HEK293 (cell line): ENCODE data around the gene ABHD3.

Experiments
- CTCF ChIP-seq: fragments of 450-650 bp; formaldehyde crosslinking; IDR thresholded peaks from 2 replicates; pipeline ENCODE4 v1.5.1; 2016; ENCODE audit warnings: missing biosample characterization, missing genetic modification characterization
- GLI2 ChIP-seq: fragments of 450-650 bp; formaldehyde crosslinking; IDR thresholded peaks from 2 replicates; pipeline ENCODE4; 2017; ENCODE audit warnings: missing biosample characterization, missing genetic modification characterization, low read depth, borderline replicate concordance
- KLF16 ChIP-seq: fragments of 450-650 bp; formaldehyde crosslinking; IDR thresholded peaks from 2 replicates; pipeline ENCODE4 v1.5.1; 2017; ENCODE audit warnings: missing biosample characterization, missing genetic modification characterization
- MZF1 ChIP-seq: fragments of 450-650 bp; formaldehyde crosslinking; IDR thresholded peaks from 2 replicates; pipeline ENCODE4 v1.5.1; 2017; ENCODE audit warnings: missing biosample characterization, missing genetic modification characterization, borderline replicate concordance
- PRDM1 ChIP-seq: fragments of 450-650 bp; formaldehyde crosslinking; IDR thresholded peaks from 2 replicates; pipeline ENCODE4; 2016; ENCODE audit warnings: missing biosample characterization, missing genetic modification characterization
- SALL2 ChIP-seq: fragments of 450-650 bp; formaldehyde crosslinking; IDR thresholded peaks from 2 replicates; pipeline ENCODE4 v1.5.0; 2017; ENCODE audit warnings: missing biosample characterization, mild to moderate bottlenecking, missing genetic modification characterization, borderline replicate concordance
- TRIM28 ChIP-seq: IDR thresholded peaks from 2 replicates; pipeline ENCODE4 v1.6.1; 2011; ENCODE audit warnings: low read length, control low read depth, borderline replicate concordance
- ZBTB20 ChIP-seq: fragments of 450-650 bp; formaldehyde crosslinking; IDR thresholded peaks from 2 replicates; pipeline ENCODE4 v1.5.1; 2016; ENCODE audit warnings: missing biosample characterization, missing genetic modification characterization
- ZBTB26 ChIP-seq: fragments of 450-650 bp; formaldehyde crosslinking; optimal IDR thresholded peaks from 2 replicates; pipeline ENCODE3; 2016; ENCODE audit warnings: missing biosample characterization, mild to moderate bottlenecking, missing genetic modification characterization
- ZBTB48 ChIP-seq: fragments of 450-650 bp; formaldehyde crosslinking; IDR thresholded peaks from 2 replicates; pipeline ENCODE4 v1.5.1; 2016; ENCODE audit warnings: missing biosample characterization, missing genetic modification characterization
- ZBTB7A ChIP-seq: fragments of 450-650 bp; formaldehyde crosslinking; IDR thresholded peaks from 2 replicates; pipeline ENCODE4 v1.5.1; 2016; ENCODE audit warnings: low read depth, missing biosample characterization, missing genetic modification characterization
- ZNF133 ChIP-seq: fragments of 450-650 bp; formaldehyde crosslinking; IDR thresholded peaks from 2 replicates; pipeline ENCODE4 v1.5.1; 2016; ENCODE audit warnings: missing biosample characterization, missing genetic modification characterization
- ZNF155 ChIP-seq: fragments of 450-650 bp; formaldehyde crosslinking; IDR thresholded peaks from 2 replicates; pipeline ENCODE4 v1.5.1; 2016; ENCODE audit warnings: missing biosample characterization, missing genetic modification characterization
- ZNF175 ChIP-seq: fragments of 450-650 bp; formaldehyde crosslinking; IDR thresholded peaks from 2 replicates; pipeline ENCODE4 v1.5.1; 2016; ENCODE audit warnings: missing biosample characterization, missing genetic modification characterization
- ZNF18 ChIP-seq: fragments of 450-650 bp; formaldehyde crosslinking; IDR thresholded peaks from 2 replicates; pipeline ENCODE4 v1.5.1; 2016; ENCODE audit warnings: missing biosample characterization, missing genetic modification characterization
- ZNF184 ChIP-seq: fragments of 450-650 bp; IDR thresholded peaks from 2 replicates; pipeline ENCODE4 v1.5.1; 2018; ENCODE audit warnings: missing biosample characterization, mild to moderate bottlenecking, missing genetic modification characterization
- ZNF24 ChIP-seq: fragments of 450-650 bp; formaldehyde crosslinking; IDR thresholded peaks from 2 replicates; pipeline ENCODE4 v1.5.1; 2016; ENCODE audit warnings: missing biosample characterization, missing genetic modification characterization
- ZNF416 ChIP-seq: fragments of 450-650 bp; formaldehyde crosslinking; IDR thresholded peaks from 2 replicates; pipeline ENCODE4 v1.5.1; 2016; ENCODE audit warnings: missing biosample characterization, missing genetic modification characterization
- ZNF521 ChIP-seq: fragments of 450-650 bp; formaldehyde crosslinking; IDR thresholded peaks from 2 replicates; pipeline ENCODE4 v1.5.1; 2017; ENCODE audit warnings: missing biosample characterization, mild to moderate bottlenecking, missing genetic modification characterization
- ZNF580 ChIP-seq: fragments of 450-650 bp; formaldehyde crosslinking; IDR thresholded peaks from 2 replicates; pipeline ENCODE4 v1.5.1; 2016; ENCODE audit warnings: missing biosample characterization, missing genetic modification characterization
- ZNF624 ChIP-seq: fragments of 450-650 bp; formaldehyde crosslinking; IDR thresholded peaks from 2 replicates; pipeline ENCODE4 v1.5.1; 2017; ENCODE audit warnings: missing biosample characterization, missing genetic modification characterization
- ZNF701 ChIP-seq: fragments of 450-650 bp; formaldehyde crosslinking; IDR thresholded peaks from 2 replicates; pipeline ENCODE4 v1.5.1; 2016; ENCODE audit warnings: missing biosample characterization, missing genetic modification characterization
- ZNF791 ChIP-seq: fragments of 450-650 bp; formaldehyde crosslinking; IDR thresholded peaks from 2 replicates; pipeline ENCODE4 v1.5.1; 2016; ENCODE audit warnings: missing biosample characterization, missing genetic modification characterization
- TF ChIP-seq, protein P1 (sequence below): fragments of 450-650 bp; formaldehyde crosslinking; IDR thresholded peaks from 2 replicates; pipeline ENCODE4 v1.5.1; 2016; ENCODE audit warnings: missing biosample characterization, missing genetic modification characterization, low read depth
- TF ChIP-seq, protein P2 (sequence below): fragments of 450-650 bp; formaldehyde crosslinking; IDR thresholded peaks from 2 replicates; pipeline ENCODE4 v1.5.1; 2016; ENCODE audit warnings: missing biosample characterization, missing genetic modification characterization
- TF ChIP-seq, protein P3 (sequence below): fragments of 450-650 bp; formaldehyde crosslinking; IDR thresholded peaks from 2 replicates; pipeline ENCODE4 v1.5.1; 2017; ENCODE audit warnings: missing biosample characterization, missing genetic modification characterization
- TF ChIP-seq, protein P4 (sequence below): fragments of 450-650 bp; formaldehyde crosslinking; IDR thresholded peaks from 2 replicates; pipeline ENCODE4 v1.5.1; 2016; ENCODE audit warnings: missing biosample characterization, missing genetic modification characterization

The ABHD3 gene

GRCh38 chr18:21740538-21741311, 36.2 kb upstream of the ABHD3 start, which contains the start of gene MIB1 (continued):
- TF ChIP-seq, protein P1, sequence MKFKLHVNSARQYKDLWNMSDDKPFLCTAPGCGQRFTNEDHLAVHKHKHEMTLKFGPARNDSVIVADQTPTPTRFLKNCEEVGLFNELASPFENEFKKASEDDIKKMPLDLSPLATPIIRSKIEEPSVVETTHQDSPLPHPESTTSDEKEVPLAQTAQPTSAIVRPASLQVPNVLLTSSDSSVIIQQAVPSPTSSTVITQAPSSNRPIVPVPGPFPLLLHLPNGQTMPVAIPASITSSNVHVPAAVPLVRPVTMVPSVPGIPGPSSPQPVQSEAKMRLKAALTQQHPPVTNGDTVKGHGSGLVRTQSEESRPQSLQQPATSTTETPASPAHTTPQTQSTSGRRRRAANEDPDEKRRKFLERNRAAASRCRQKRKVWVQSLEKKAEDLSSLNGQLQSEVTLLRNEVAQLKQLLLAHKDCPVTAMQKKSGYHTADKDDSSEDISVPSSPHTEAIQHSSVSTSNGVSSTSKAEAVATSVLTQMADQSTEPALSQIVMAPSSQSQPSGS (tag by site-specific recombination), result no peak
- TF ChIP-seq, protein P2, sequence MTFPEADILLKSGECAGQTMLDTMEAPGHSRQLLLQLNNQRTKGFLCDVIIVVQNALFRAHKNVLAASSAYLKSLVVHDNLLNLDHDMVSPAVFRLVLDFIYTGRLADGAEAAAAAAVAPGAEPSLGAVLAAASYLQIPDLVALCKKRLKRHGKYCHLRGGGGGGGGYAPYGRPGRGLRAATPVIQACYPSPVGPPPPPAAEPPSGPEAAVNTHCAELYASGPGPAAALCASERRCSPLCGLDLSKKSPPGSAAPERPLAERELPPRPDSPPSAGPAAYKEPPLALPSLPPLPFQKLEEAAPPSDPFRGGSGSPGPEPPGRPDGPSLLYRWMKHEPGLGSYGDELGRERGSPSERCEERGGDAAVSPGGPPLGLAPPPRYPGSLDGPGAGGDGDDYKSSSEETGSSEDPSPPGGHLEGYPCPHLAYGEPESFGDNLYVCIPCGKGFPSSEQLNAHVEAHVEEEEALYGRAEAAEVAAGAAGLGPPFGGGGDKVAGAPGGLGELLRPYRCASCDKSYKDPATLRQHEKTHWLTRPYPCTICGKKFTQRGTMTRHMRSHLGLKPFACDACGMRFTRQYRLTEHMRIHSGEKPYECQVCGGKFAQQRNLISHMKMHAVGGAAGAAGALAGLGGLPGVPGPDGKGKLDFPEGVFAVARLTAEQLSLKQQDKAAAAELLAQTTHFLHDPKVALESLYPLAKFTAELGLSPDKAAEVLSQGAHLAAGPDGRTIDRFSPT (tag by site-specific recombination), result peak; percentile 68
- TF ChIP-seq PRDM1 (tag by site-specific recombination) (peak; percentile 73), MZF1 (tag by site-specific recombination) (no peak), ZNF521 (no peak), ZNF416 (tag by site-specific recombination) (no peak), ZNF791 (tag by site-specific recombination) (no peak), ZNF701 (no peak), ZBTB48 (peak; percentile 98), ZBTB7A (no peak), ZNF624 (tag by site-specific recombination) (no peak), GLI2 (tag by site-specific recombination) (no peak), KLF16 (tag by site-specific recombination) (peak; percentile 86), ZBTB20 (tag by site-specific recombination) (peak; percentile 56; the same call in 1 of the 2 replicates), ZNF133 (tag by site-specific recombination) (no peak), ZNF24 (tag by site-specific recombination) (no peak), TRIM28 (no peak), ZNF184 (tag by site-specific recombination) (no peak), ZNF155 (tag by site-specific recombination) (no peak), ZBTB26 (tag by site-specific recombination) (peak; percentile 51), ZNF18 (tag by site-specific recombination) (no peak), ZNF580 (tag by site-specific recombination) (no peak), ZNF175 (tag by site-specific recombination) (no peak), CTCF (tag by site-specific recombination) (no peak), SALL2 (tag by site-specific recombination) (no peak)
- TF ChIP-seq, protein P3, sequence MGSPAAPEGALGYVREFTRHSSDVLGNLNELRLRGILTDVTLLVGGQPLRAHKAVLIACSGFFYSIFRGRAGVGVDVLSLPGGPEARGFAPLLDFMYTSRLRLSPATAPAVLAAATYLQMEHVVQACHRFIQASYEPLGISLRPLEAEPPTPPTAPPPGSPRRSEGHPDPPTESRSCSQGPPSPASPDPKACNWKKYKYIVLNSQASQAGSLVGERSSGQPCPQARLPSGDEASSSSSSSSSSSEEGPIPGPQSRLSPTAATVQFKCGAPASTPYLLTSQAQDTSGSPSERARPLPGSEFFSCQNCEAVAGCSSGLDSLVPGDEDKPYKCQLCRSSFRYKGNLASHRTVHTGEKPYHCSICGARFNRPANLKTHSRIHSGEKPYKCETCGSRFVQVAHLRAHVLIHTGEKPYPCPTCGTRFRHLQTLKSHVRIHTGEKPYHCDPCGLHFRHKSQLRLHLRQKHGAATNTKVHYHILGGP (tag by site-specific recombination), result no peak
- TF ChIP-seq, protein P4, sequence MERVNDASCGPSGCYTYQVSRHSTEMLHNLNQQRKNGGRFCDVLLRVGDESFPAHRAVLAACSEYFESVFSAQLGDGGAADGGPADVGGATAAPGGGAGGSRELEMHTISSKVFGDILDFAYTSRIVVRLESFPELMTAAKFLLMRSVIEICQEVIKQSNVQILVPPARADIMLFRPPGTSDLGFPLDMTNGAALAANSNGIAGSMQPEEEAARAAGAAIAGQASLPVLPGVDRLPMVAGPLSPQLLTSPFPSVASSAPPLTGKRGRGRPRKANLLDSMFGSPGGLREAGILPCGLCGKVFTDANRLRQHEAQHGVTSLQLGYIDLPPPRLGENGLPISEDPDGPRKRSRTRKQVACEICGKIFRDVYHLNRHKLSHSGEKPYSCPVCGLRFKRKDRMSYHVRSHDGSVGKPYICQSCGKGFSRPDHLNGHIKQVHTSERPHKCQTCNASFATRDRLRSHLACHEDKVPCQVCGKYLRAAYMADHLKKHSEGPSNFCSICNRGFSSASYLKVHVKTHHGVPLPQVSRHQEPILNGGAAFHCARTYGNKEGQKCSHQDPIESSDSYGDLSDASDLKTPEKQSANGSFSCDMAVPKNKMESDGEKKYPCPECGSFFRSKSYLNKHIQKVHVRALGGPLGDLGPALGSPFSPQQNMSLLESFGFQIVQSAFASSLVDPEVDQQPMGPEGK (tag by site-specific recombination), result peak; percentile 17; the same call in 1 of the 2 replicates
